Measurements from ENCODE around the gene SH3BP4. TPM values are rescaled to one million over a fixed set of nuclear protein-coding genes. Genes with fewer than 3 reads are reported as not detected.
A peak's percentile ranks its signal among the peaks of the same experiment; 100 is the strongest.

The SH3BP4 gene
- total RNA-seq, 1 donor from 2014 or later, result 6.5 TPM

GRCh38 chr2:234945339-234945873 is 6.4 kb upstream of the SH3BP4 start:
- FAIRE-seq, result no peak
- DNase-seq (ENCODE audit: low spot score in 2 of 2), result no peak

- FAIRE-seq, result no peak
- no peak for DNase-seq (ENCODE audit: low spot score in 2 of 2)
Measured at GRCh38 chr2:234947556-234947955, 4.3 kb upstream of the SH3BP4 start.

DNA sequence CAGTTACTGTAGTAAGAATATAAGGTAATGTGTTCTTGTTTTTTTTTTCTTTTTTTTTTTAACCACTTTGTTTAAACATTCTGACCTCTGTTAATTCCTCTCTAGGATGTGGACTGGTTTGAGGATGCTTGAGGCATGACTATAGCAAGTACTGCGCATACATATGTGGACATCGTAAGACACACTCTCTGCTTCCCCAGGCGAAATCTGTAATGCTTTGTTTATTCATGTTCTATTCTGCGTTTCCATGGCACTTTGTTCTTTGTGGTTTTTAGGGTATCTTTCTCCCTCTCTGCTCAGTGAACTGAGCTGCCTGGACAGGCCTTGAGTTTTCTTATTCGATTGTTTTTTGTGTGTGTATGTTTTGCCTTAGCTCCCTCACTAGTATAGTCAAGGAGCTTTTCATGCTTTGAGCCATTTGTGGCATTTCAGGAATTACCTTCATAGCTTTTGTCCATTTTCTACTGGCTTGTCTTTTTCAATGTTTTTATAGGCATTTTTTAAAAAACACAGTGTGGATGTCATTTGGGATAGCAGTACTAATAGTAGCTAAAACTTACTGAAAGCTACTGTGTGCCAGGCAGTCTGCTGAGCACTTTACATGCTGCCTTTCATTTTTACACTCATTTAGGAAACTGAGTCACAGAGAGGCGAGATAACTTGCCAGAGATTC is 1.9 kb upstream of the SH3BP4 start:
- FAIRE-seq, result no peak
- DNase-seq (ENCODE audit: low spot score in 2 of 2), result no peak

GRCh38 chr2:234950435-234950729 is 1.4 kb upstream of the SH3BP4 start:
- no peak for DNase-seq (ENCODE audit: low spot score in 2 of 2)

GRCh38 chr2:234950730-234951663 is 820 bp upstream of the SH3BP4 start:
- DNase-seq (ENCODE audit: low spot score in 2 of 2), result no peak
- no peak for FAIRE-seq

More at GRCh38 chr2:234950435-234950729, 1.4 kb upstream of the SH3BP4 start:
- no peak for FAIRE-seq

GRCh38 chr2:234952270-234953115 is 676 bp downstream of the SH3BP4 start:
- peak in 1 of 2 donors; percentile 54 for DNase-seq (ENCODE audit: low spot score in 2 of 2)
- FAIRE-seq, result no peak

DNA sequence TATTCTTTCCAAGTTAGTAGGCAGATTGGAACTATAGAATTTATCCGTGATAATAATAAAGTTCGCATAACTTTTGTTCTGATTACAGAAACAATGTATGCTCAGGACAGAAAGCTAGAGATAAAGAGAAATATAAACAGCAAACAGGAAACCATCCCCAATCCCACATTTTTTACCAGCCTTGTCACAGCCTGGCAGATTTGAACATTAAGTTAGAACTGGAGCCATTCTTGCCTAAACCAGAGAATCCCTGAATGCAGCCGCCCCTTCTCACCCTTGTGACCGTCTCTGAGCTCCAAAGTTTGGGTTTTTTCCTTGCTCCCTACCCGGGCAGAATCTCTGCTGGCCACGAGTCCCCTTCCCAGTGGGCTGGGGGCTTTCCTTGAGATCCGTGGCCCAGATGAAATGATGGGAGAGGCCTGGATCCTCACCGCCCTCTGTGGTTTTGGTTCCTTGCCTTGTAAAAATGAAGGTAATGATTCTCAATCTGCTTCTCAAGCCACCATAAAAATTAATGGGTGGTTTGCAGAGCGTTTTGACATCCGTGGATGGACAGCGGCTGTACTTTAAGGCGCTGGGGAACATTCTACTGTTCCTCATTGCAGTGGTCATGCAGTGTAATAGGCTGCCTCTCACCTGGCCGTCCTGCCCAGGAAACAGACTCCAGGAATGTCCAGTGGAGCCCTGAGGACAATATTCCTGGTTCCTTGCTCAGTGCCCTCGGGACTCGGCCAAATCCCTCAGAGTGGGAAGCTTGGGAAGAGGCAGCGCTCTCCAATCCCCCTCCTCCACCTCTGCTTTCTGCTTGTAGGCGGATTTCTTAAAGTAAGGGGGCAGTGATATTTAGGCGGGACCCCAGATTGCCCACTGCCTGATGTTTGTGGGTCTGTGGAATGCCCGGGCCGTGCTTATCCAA is 1.6 kb downstream of the SH3BP4 start:
- DNase-seq (ENCODE audit: low spot score in 2 of 2) (no peak), FAIRE-seq (no peak)

- DNase-seq (ENCODE audit: low spot score in 2 of 2) (no peak), FAIRE-seq (no peak)
Measured at GRCh38 chr2:234954551-234954992, 2.8 kb downstream of the SH3BP4 start.

- FAIRE-seq, result no peak
- no peak for DNase-seq (ENCODE audit: low spot score in 2 of 2)
Measured at GRCh38 chr2:234955091-234955591, 3.3 kb downstream of the SH3BP4 start.

- FAIRE-seq, result no peak
- DNase-seq (ENCODE audit: low spot score in 2 of 2), result no peak
Measured at GRCh38 chr2:234955971-234956509, 4.2 kb downstream of the SH3BP4 start.

DNA sequence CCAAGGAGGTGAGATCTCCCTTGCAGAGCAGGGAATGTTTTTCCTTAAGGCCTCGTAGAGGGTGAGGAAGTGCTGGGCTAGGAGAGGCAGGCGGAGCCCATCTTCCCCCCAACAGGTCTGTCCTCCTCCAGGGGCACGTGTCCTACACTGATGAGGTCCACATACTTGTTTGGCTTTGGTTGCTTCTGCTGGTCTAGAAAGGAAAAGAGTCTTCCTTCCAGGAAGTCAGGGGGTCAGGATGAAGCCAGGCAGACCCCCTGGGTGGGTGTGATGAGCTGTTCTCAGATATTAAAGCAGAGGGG is 6.0 kb downstream of the SH3BP4 start:
- no peak for DNase-seq (ENCODE audit: low spot score in 2 of 2)
- no peak for FAIRE-seq

DNA sequence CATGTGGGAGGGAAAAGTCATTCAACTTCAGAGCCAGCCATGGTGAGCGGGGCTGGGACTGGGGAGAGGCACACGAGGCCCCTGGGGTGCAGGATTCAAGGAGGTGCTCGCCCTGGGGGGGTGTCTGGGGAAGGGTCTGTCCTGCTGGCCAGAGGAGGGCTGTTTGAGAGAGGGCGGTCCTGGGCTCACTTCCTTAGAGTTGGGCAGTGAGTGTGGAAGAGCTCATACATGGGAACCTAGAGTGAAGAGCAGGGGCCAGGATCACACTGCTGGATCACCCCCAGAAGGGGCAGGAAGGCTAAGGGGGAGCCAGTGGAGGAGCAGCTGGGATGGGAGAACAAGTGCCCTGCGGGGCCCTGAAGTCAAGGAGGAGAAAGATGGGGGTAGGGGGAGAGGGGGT is 6.5 kb downstream of the SH3BP4 start:
- no peak for DNase-seq (ENCODE audit: low spot score in 2 of 2)
- no peak for FAIRE-seq

DNA sequence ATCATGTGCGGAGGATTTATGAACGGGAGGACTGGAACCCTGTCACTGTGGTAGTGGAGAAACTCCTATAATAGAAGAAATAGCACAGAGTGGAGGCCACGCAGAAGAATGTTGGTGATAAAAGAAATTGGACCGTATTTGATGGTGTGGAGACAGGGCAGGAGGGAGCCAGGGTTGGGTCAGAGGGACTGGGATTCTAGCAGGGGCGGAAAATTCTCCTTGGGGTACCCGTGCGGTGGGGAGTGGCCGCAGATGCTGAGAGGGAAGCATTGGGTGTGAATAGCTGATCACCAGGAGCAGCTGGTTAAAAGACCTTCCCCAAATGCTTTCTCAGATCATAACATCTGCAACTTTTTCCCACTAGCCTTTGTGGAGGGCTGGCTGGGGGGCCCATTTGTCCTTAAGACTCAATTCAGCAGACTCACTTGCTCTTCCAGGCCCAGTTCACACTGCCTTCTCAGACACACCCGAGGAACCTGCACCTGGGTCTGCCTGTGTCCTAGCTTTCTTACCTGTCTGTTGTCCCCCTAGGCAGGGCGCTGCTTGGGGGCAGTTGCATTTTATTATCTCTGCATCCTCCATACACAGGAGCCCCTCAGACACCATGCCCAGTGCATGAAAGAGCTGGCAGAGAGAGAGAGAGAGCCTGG is 7.1 kb downstream of the SH3BP4 start:
- no peak for FAIRE-seq
- DNase-seq (ENCODE audit: low spot score in 2 of 2), result no peak

DNA sequence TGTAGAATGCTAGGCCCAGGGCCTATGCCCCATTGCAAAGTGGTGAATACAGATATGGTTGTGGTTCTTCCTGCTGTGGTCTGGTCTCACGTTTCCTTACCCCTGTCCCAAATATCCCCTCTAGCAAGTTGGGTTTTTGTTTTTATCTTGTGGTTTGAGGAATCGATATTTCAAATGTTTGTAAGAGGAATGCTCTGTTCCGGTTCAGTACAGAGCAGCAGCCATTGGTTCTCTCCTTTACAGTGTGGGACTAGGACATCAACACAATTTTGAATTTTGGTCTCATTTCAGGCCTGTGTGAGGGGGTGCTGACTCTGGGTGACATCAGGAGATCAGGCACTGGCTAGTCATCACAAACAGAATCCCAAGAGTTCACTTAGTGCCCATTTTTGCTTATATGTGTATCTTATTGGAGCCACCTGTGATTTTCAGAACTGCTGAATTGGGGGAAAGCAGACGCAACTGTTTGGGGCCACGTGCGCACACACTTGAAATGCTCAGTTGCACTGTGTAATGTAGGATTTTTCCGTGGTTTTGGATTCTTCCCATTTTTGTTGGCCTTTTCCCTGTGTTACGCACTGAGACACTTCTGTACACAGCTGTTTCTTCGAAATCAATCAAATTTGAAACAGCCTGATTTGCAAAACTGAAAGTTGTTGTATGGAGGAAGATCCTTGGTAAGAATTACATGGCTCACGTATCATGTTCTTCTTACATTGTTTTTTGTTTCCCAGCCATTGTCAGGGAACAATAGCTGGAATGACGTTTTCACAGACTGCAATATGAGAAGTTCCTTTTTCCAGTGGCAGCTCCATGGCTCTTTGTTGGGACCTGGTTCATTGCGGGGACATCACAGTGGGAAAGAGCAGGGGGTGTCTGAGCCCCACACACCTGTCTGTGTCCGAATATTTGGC is 8.6 kb downstream of the SH3BP4 start:
- no peak for DNase-seq (ENCODE audit: low spot score in 2 of 2)
- FAIRE-seq, result no peak

GRCh38 chr2:234961784-234962183 is 10.0 kb downstream of the SH3BP4 start:
- no peak for FAIRE-seq

DNA sequence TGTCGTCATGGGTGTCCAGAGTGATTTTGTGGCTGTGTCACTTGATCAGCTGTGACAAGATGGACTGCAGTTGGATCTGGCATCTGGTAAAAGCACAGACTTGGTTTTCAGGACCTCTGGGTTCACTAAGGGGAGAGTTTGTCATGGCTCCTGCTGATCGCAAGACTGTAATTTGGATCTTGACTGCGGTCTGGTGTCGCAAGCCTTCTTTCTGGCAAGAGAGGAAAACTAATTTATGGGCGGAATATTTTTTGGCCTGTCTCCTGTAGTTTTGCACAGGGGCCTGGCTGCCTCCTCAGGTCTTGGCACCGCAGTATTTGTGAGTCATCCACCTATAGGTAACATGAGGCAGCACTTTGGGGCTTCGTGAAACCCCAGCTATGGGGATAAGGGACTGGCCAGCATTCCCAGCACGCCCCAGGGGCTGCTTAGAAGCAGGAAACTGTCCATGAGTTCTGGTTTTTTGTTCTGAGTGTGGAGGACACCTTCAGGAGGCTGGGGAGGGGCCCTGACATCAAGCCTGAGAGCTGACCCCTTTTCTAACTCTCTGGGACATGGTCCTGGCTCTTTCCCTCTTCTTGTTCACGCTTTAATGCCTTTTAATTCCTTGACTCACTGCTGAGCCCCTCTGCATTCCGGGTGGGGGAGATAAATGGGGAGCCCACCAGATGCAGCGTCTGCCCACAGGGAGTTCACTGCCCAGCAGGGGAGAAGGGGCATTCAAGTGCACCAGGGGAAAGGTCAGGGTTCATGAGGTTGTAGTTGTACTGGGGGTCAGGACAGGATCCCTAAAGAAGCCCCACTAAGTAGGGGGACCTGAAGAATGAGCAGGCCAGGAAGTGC is 12.2 kb downstream of the SH3BP4 start:
- FAIRE-seq (no peak), DNase-seq (ENCODE audit: low spot score in 2 of 2) (no peak)

More at GRCh38 chr2:234961784-234962183, 10.0 kb downstream of the SH3BP4 start:
- no peak for DNase-seq (ENCODE audit: low spot score in 2 of 2)
